ENCODE measurements around the gene STK32C.
"Not testable (repeated sequence)": the region's sequence is repeated elsewhere in the genome, so short reads cannot be mapped to it uniquely, and the experiment has no call there.

STK32C gene

GRCh38 chr10:132317477-132317876, 9.7 kb upstream of the STK32C start:
- DNase-seq = not testable (repeated sequence)

- peak; percentile 30 to 56 (median 51) for DNase-seq
Observed at GRCh38 chr10:132316133-132316532, 8.4 kb upstream of the STK32C start.

GRCh38 chr10:132314881-132315280, 7.1 kb upstream of the STK32C start:
- not testable (repeated sequence) for DNase-seq

GRCh38 chr10:132314336-132314735, 6.6 kb upstream of the STK32C start:
- DNase-seq = no peak

- DNase-seq = no peak
Observed at GRCh38 chr10:132313865-132314264, 6.1 kb upstream of the STK32C start.

GRCh38 chr10:132313305-132313704, 5.6 kb upstream of the STK32C start:
- DNase-seq = no peak

GRCh38 chr10:132311338-132311939, 3.7 kb upstream of the STK32C start:
- peak in 1 of 4 experiments; percentile 36 for DNase-seq

GRCh38 chr10:132310701-132311337, 3.1 kb upstream of the STK32C start:
- DNase-seq = peak; percentile 35 to 72 (median 54)

- no peak for DNase-seq
Observed at GRCh38 chr10:132309879-132310591, 2.3 kb upstream of the STK32C start.

- DNase-seq = no peak
Observed at GRCh38 chr10:132309471-132309865, 1.7 kb upstream of the STK32C start.

- peak in 3 of 4 experiments; percentile 26 to 71 (median 38) for DNase-seq
Observed at GRCh38 chr10:132308587-132309470, 1.1 kb upstream of the STK32C start.

- peak in 2 of 4 experiments; percentile 26 to 49 for DNase-seq
Observed at GRCh38 chr10:132306864-132307751, 642 bp downstream of the STK32C start.

GRCh38 chr10:132306343-132306685, 1.4 kb downstream of the STK32C start:
- no peak for DNase-seq

GRCh38 chr10:132305654-132306342, 2.0 kb downstream of the STK32C start:
- no peak for DNase-seq

- no peak for DNase-seq
Observed at GRCh38 chr10:132304756-132305509, 2.8 kb downstream of the STK32C start.

GRCh38 chr10:132303361-132304115, 4.2 kb downstream of the STK32C start:
- DNase-seq = no peak

GRCh38 chr10:132302421-132303310, 5.1 kb downstream of the STK32C start:
- DNase-seq = no peak

All from suppressor macrophage (primary cell).